Body of pancreas (tissue), 4 donors: ENCODE data around the gene ARHGEF28.

Source experiments
- CTCF ChIP-seq, 7 experiments: fragments of 450-650 bp in 4 of 7; fragments of 200-600 bp in 3 of 7; sonication (generic) in 3 of 7; IDR thresholded peaks; one replicate each; pipeline ENCODE4 v1.5.1; 2016 to 2019; ENCODE audit warnings: antibody characterized with exemption in 7 of 7
- POLR2A ChIP-seq, 3 donors: fragments of 450-650 bp; IDR thresholded peaks; one replicate each; pipeline ENCODE4 v1.6.1; 2016; ENCODE audit warnings: antibody characterized with exemption in 3 of 3, mild to moderate bottlenecking in 2 of 3

GRCh38 chr5:73663860-73664240 lies 37.9 kb downstream of the ARHGEF28 start:
- TF ChIP-seq CTCF (IDR thresholded peaks at IDR 0.05) (no peak), POLR2A (IDR thresholded peaks at IDR 0.05) (no peak)
